ENCODE measurements around the gene AKAP13. TPM values are rescaled to one million over a fixed set of nuclear protein-coding genes. Genes with fewer than 3 reads are reported as not detected.

Gene AKAP13
- total RNA-seq, 2 donors from 2014 or later = 87.3 to 106 TPM

DNA sequence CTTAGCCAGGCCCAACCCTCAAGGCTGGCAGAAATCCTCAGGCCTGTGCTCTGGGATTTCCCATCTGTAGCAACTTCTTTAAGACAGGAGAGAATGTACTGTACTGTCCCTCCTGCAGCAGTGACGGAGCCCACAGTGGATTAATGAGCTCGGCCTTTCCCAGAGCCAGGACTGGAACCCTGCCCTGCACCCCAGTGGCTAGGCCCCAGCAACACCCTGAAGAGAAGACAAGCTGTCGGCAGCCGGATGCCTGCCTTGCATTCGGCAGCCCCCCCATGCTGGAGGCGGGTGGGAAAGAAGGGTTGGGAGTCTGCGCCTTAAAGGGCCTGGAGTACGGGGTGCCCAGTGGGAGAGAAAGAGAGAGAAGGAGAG lies 382.3 kb downstream of the AKAP13 start:
- Histone ChIP-seq H3K9me3 (no peaks in the 10 kb centered on the region), H3K36me3 (no peaks in the 10 kb centered on the region), H3K9ac (ENCODE audit: low read depth in 2 of 2, low read length in 2 of 2) (no peak overlapping the region), H3K27ac (no peak overlapping the region), H3K4me1 (no peaks in the 10 kb centered on the region), H3K4me3 (no peak overlapping the region), H3K27me3 (no peaks in the 10 kb centered on the region)
- TF ChIP-seq, protein P1, sequence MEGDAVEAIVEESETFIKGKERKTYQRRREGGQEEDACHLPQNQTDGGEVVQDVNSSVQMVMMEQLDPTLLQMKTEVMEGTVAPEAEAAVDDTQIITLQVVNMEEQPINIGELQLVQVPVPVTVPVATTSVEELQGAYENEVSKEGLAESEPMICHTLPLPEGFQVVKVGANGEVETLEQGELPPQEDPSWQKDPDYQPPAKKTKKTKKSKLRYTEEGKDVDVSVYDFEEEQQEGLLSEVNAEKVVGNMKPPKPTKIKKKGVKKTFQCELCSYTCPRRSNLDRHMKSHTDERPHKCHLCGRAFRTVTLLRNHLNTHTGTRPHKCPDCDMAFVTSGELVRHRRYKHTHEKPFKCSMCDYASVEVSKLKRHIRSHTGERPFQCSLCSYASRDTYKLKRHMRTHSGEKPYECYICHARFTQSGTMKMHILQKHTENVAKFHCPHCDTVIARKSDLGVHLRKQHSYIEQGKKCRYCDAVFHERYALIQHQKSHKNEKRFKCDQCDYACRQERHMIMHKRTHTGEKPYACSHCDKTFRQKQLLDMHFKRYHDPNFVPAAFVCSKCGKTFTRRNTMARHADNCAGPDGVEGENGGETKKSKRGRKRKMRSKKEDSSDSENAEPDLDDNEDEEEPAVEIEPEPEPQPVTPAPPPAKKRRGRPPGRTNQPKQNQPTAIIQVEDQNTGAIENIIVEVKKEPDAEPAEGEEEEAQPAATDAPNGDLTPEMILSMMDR (IDR thresholded peaks at IDR 0.05) = no peak
- no peak for DNase-seq
- intact Hi-C loops (cut with DNase I) = no loop called here

DNA sequence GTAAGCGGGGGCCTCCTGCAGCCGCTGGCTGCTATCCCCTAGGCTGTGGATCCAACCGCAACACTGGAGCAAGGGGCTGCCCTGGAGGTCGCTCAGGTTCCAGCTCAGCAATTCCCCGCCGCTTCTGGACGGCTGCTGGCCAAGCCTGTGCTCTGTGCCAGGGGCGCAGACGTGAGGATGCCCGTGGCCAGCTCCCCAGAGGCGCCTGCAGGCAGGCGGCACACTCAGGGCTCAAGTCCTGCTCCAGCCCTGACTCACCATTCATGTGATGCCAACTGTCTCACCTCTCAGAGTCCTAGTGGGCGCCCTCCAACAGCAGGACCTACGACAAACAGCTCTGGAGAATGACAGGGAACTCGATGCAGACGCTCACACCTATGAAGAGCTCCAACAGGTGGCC lies 382.8 kb downstream of the AKAP13 start:
- Histone ChIP-seq H3K36me3 (no peaks in the 10 kb centered on the region), H3K4me1 (no peaks in the 10 kb centered on the region)

DNA sequence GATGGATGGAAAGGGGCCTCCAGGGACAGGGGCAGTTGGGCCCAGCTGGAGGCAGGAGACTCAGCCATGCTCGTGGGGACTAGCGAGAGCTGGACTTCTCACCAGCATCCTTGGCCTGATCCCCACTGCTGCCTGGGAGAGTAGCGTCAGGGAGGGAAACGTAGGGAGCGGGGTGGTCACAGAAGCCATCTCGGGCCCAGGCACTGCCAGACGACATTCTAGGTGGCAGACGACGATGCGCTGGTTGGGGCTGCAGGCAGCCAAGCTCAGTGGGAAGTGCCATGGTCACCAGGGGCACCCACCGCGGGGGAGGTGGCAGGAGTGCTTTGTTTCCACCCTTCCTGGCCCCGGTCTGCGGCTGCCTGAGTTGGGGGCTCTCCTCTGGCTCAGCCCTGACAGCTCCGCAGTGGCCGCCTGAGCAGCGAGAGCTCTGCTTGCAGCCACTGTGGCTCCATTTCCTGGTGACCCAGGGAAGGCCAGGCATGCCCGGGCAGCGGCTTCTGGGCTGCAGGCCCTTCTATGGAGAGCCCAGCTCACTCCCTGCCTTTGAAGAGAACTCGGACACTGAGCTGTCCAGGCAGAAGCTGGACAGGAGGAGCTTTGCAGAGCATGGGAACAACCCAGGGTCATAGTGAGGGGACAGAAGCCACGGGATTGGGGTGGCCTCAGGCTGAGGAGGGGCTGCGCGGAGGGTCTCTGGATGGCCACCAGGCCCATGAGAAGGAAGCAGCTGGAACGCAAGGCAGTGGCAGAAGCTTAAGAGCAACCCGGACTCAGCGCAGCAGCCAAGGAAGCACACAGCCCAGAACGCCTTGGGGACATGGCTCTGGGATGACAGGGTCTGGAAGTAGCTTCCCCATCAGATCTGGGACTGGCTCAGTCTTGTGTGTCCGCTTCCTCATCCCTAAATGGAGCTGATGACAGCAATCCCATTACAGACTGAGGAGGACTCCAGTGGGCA lies 383.6 kb downstream of the AKAP13 start:
- Histone ChIP-seq H3K9ac (ENCODE audit: low read depth in 2 of 2, low read length in 2 of 2) (no peak overlapping the region), H3K4me3 (no peak overlapping the region), H3K4me1 (no peaks in the 10 kb centered on the region), H3K9me3 (no peaks in the 10 kb centered on the region), H3K27me3 (no peaks in the 10 kb centered on the region), H3K27ac (no peak overlapping the region), H3K36me3 (no peaks in the 10 kb centered on the region)
- TF ChIP-seq, protein P1 (IDR thresholded peaks at IDR 0.05) = no peak
- no peak for DNase-seq
- intact Hi-C loops (cut with DNase I) = no loop called here

More for the DNA sequence above, 382.8 kb downstream of the AKAP13 start:
- no peak for DNase-seq
- Histone ChIP-seq H3K9me3 (no peaks in the 10 kb centered on the region), H3K27me3 (no peaks in the 10 kb centered on the region), H3K4me3 (no peak overlapping the region), H3K9ac (ENCODE audit: low read depth in 2 of 2, low read length in 2 of 2) (no peak overlapping the region), H3K27ac (no peak overlapping the region)
- intact Hi-C loops (cut with DNase I) = no loop called here
- TF ChIP-seq, protein P1 (IDR thresholded peaks at IDR 0.05) = no peak

DNA sequence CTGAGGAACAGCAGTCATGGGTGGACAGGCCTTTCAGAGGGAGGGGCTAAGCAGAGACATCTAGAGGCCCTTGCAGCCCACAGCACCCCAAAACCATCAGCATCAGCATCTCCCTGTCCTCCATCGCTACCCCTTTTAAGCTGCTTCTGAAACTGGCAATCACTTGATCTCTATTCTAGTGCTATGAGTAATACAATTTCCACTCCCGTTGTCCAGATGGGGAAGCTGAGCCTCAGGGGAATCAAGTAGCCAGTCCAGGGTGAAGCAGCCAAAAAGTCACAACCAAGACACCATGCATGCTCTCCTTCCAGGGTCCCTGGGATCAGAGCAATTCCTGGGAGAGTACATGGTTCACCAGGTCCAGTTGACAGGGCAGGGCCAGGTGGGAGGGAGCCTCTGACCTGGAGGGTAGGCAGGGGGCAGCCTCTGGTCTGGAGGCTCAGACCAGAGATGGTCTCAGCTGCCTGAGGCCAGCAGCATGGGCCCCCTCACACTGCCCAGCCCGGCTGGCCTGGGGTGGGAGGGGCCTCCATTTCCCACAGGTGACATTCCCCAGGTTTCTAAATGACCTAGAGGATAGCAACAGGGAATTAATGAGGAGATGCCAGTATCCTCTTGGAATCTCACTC lies 384.4 kb downstream of the AKAP13 start:
- H3K9me3 ChIP-seq = no peaks in the 10 kb centered on the region
- no peaks in the 10 kb centered on the region for H3K36me3 ChIP-seq
- H3K4me1 ChIP-seq = no peaks in the 10 kb centered on the region
- H3K4me3 ChIP-seq = no peak overlapping the region
- H3K27me3 ChIP-seq = no peaks in the 10 kb centered on the region
- H3K9ac ChIP-seq (ENCODE audit: low read depth in 2 of 2, low read length in 2 of 2) = no peak overlapping the region
- no peak overlapping the region for H3K27ac ChIP-seq
- intact Hi-C loops (cut with DNase I) = no loop called here
- TF ChIP-seq, protein P1 (IDR thresholded peaks at IDR 0.05) = no peak
- no peak for DNase-seq

DNA sequence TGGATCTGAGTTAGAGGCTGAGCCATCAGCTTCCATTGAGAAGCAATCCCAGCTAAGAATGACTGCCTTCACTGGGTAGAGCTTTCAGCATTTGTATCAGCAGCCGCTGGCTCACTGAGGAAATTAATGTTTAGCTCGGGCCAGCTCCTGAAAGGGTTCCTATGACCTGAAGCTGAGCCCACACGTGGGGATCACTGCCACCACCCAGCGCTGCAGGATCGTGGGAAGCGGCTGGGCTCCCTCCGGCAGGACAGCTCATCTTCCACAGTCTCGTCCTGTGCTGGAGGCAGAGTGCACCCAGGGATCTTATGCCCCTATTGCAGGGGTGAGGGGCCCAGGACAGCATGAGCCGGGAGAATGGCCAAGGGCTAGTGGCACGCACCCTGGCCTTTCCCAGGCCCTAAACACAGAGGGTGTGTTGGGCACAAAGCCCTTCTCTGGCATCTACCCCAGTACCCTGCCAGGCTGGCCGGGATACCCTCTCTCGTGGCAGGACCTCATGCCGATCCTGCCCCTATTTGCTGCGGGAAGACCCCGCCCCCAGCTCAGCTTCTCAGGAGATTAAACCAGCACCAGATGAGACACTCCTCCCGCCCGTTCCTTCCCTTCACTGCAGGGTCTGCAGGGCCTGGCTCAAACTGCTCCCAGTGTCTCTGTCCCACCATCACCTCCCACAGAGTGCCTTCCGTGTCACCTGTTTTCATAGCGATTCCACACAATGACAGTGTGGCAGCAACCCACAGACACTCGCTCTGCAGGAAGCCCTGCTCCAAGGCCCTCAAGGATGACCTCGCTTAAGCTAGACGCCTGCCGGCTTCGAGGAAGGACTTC lies 385.8 kb downstream of the AKAP13 start:
- Histone ChIP-seq H3K9me3 (no peaks in the 10 kb centered on the region), H3K27me3 (no peaks in the 10 kb centered on the region), H3K36me3 (no peaks in the 10 kb centered on the region), H3K4me1 (no peaks in the 10 kb centered on the region), H3K27ac (no peak overlapping the region), H3K4me3 (no peak overlapping the region), H3K9ac (ENCODE audit: low read depth in 2 of 2, low read length in 2 of 2) (no peak overlapping the region)
- intact Hi-C loops (cut with DNase I) = no loop called here
- DNase-seq = no peak
- TF ChIP-seq, protein P1 (IDR thresholded peaks at IDR 0.05) = no peak
